Liver (tissue), 3 donors: Measurements from ENCODE around the gene CCBE1.

Source experiments
- CTCF ChIP-seq: fragments of 150-350 bp; IDR thresholded peaks from 2 replicates; pipeline ENCODE4 v1.5.1; 2017; ENCODE audit warnings: improper control_type of control experiment, low read depth, low read length; ENCODE audit not compliant: missing input control
- EGR1 ChIP-seq, 2 donors: IDR thresholded peaks; 2 replicates each; pipeline ENCODE4 v1.6.1; 2016 to 2018; ENCODE audit warnings: antibody characterized with exemption in 2 of 2, low read depth in 2 of 2
- YY1 ChIP-seq: IDR thresholded peaks from 2 replicates; pipeline ENCODE4 v1.6.1; 2016; ENCODE audit warnings: antibody characterized with exemption, mild to moderate bottlenecking
- donor health status: healthy.
- donor health status: healthy.

GRCh38 chr18:59420244-59420643 is 277.0 kb downstream of the CCBE1 start:
- TF ChIP-seq CTCF: no peak
- TF ChIP-seq YY1: no peak
- no peak for TF ChIP-seq EGR1 (IDR thresholded peaks at IDR 0.05; ENCODE audit: low read depth in 2 of 2)
